A673 (cell line): ENCODE measurements around the gene CHRND. TPM values are rescaled to one million over a fixed set of nuclear protein-coding genes. Genes with fewer than 3 reads are reported as not detected.

Experiments used
- BruUV-seq: library from RNA; stranded (reverse); fragments of 400-500 nt; replicated peaks from 2 replicates; lab custom pipeline; 2021; lab: Mats Ljungman, UMichigan
- CTCF ChIA-PET: fragments of 300-600 bp; sonication (Branson Sonifier 250); formaldehyde crosslinking; loops from one replicate; lab custom pipeline; 2022; ENCODE audit warnings: antibody characterized with exemption; lab: Charles Lee
- POLR2A ChIA-PET: fragments of 300-600 bp; sonication (Branson Sonifier 250); formaldehyde crosslinking; loops from one replicate; lab custom pipeline; 2022; ENCODE audit warnings: antibody characterized with exemption; ENCODE audit not compliant: low non-redundant PET; lab: Charles Lee
- DNase-seq: peaks from one replicate; pipeline ENCODE4 v3.0.0-alpha.2; 2015; ENCODE audit warnings: low spot score
- H3K27ac ChIP-seq: fragments of 200-600 bp; sonication (generic); 2 replicates; pipeline ENCODE4 v1.5.1; 2016; ENCODE audit warnings: mixed run types, low read depth, mild to moderate bottlenecking, mixed read lengths, antibody characterized with exemption, low read length; ENCODE audit not compliant: poor library complexity, severe bottlenecking
- H3K27me3 ChIP-seq: fragments of 200-600 bp; sonication (generic); replicated peaks from 2 replicates; pipeline ENCODE4 v1.6.1; 2017; ENCODE audit warnings: mixed run types, low read depth, mild to moderate bottlenecking, mixed read lengths, antibody characterized with exemption, low read length; ENCODE audit not compliant: insufficient read depth, poor library complexity
- H3K36me3 ChIP-seq: fragments of 200-600 bp; sonication (generic); 2 replicates; pipeline ENCODE4 v1.6.1; 2016; ENCODE audit warnings: mixed run types, mild to moderate bottlenecking, mixed read lengths, antibody characterized with exemption, low read length; ENCODE audit not compliant: insufficient read depth, poor library complexity, severe bottlenecking
- H3K4me1 ChIP-seq: fragments of 200-600 bp; sonication (generic); 2 replicates; pipeline ENCODE4 v1.6.1; 2017; ENCODE audit warnings: mixed run types, mild to moderate bottlenecking, mixed read lengths, antibody characterized with exemption, low read length; ENCODE audit not compliant: insufficient read depth, poor library complexity, severe bottlenecking
- H3K4me3 ChIP-seq: fragments of 200-600 bp; sonication (generic); 2 replicates; pipeline ENCODE4 v1.5.1; 2016; ENCODE audit warnings: low read depth, mixed run types, mild to moderate bottlenecking, mixed read lengths, low read length; ENCODE audit not compliant: poor library complexity, severe bottlenecking
- H3K9me3 ChIP-seq: fragments of 200-600 bp; sonication (generic); 2 replicates; pipeline ENCODE4 v1.6.1; 2016; ENCODE audit warnings: mixed run types, low read depth, mild to moderate bottlenecking, mixed read lengths, antibody characterized with exemption, low read length; ENCODE audit not compliant: poor library complexity, severe bottlenecking
- EZH2 ChIP-seq: fragments of 200-600 bp; sonication (generic); IDR thresholded peaks from 2 replicates; pipeline ENCODE4 v1.6.1; 2017; ENCODE audit warnings: borderline replicate concordance, low read depth, mild to moderate bottlenecking, mixed read lengths, antibody characterized with exemption, low read length; ENCODE audit not compliant: poor library complexity, severe bottlenecking
- intact Hi-C: fragments of 100-400 bp; cut with micrococcal nuclease; formaldehyde crosslinking; loops from one replicate; pipeline ENCODE4 v1.10.0; 2022; ENCODE audit not compliant: unreplicated experiment
- total RNA-seq: library from RNA; stranded (reverse); gene quantifications from 2 replicates; pipeline ENCODE4 v1.2.3, GENCODE V29; 2021
- TF ChIP-seq, protein P1 (sequence below): fragments of 300-800, 200-600 bp; sonication (generic); conservative IDR thresholded peaks from 2 replicates; pipeline ENCODE4 v1.5.1; 2017; ENCODE audit warnings: low read depth, mild to moderate bottlenecking, antibody characterized with exemption, low read length, moderate library complexity, mixed read lengths

The CHRND gene
- total RNA-seq, 1 experiment from 2014 or later = not detected

DNA sequence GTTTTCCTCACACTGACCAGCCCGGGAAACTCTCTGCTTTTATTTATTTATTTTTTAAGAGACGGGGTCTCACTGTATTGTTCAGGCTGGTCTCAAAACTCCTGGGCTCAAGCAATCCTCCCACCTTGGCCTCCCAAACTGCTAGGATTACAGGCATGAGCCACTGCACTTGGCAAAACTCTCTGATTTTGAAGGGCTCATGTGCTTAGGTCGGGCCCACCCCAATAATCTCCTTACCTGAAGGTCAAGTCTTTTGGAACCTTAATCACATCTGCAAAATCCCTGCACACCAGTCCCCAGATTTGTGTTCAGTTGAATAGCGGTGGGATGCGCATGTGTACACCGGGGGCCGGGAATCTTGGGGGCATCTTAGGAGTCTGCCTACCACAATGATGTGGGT lies 30.7 kb upstream of the CHRND start:
- Histone ChIP-seq H3K27ac (no peak overlapping the region), H3K9me3 (no peaks in the 10 kb centered on the region), H3K27me3 (no peaks in the 10 kb centered on the region), H3K4me3 (no peak overlapping the region), H3K36me3 (no peaks in the 10 kb centered on the region), H3K4me1 (no peaks in the 10 kb centered on the region)
- ChIA-PET POLR2A (interaction anchor here (0.6 kb wide), 1 partner anchor 1407 kb away, joined by 12 read pairs; no protein-coding TSS in a partner anchor), CTCF (no interaction called here)
- no peak for TF ChIP-seq EZH2
- TF ChIP-seq, protein P1, sequence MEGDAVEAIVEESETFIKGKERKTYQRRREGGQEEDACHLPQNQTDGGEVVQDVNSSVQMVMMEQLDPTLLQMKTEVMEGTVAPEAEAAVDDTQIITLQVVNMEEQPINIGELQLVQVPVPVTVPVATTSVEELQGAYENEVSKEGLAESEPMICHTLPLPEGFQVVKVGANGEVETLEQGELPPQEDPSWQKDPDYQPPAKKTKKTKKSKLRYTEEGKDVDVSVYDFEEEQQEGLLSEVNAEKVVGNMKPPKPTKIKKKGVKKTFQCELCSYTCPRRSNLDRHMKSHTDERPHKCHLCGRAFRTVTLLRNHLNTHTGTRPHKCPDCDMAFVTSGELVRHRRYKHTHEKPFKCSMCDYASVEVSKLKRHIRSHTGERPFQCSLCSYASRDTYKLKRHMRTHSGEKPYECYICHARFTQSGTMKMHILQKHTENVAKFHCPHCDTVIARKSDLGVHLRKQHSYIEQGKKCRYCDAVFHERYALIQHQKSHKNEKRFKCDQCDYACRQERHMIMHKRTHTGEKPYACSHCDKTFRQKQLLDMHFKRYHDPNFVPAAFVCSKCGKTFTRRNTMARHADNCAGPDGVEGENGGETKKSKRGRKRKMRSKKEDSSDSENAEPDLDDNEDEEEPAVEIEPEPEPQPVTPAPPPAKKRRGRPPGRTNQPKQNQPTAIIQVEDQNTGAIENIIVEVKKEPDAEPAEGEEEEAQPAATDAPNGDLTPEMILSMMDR = no peak
- intact Hi-C loops = no loop called here
- no peak for DNase-seq
- no TSS peak for BruUV-seq

DNA sequence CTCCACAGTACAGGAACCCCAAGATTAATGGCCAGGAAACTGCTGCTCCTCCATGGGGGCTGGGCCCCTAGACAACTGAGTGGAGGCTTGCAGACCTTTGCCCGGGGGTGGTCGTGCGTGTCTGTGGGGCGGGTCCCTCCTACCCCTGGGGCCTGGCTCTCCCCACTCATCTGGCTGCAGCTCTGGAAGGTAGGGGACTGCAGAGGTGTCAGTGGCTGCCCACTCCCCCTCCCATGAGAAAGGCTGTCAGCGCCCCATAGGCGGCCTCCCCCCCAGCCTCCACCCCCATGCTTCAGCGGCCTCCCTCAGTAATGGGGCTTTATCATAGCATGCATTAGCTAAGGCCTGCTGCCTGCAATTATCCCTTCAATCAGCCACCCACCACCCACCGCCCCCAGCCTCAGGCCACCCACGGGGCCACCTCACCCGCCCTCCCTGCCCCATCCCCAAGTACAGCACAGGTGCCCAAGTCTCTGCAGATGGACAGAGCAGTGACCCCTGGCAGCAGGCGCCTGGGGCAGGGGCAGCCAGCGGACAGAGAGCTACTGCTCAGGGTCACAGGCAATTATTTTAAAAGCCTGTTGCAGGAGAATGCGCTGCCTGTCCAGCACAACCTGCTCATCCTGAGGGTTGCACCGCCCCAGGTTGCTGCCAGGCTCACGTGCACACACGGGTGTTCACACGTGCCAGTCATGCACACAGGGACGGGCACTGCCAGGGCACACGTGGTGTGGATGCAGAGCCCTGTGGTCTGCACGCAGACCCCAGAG lies 29.3 kb upstream of the CHRND start:
- Histone ChIP-seq H3K27ac (no peak overlapping the region), H3K4me3 (no peak overlapping the region), H3K36me3 (no peaks in the 10 kb centered on the region), H3K9me3 (no peaks in the 10 kb centered on the region), H3K27me3 (no peaks in the 10 kb centered on the region), H3K4me1 (peaks cover under 1% of the 10 kb centered on the region)
- DNase-seq = no peak
- intact Hi-C loops = no loop called here
- ChIA-PET POLR2A (no interaction called here), CTCF (no interaction called here)
- no TSS peak for BruUV-seq
- TF ChIP-seq, protein P1 = no peak
- no peak for TF ChIP-seq EZH2

DNA sequence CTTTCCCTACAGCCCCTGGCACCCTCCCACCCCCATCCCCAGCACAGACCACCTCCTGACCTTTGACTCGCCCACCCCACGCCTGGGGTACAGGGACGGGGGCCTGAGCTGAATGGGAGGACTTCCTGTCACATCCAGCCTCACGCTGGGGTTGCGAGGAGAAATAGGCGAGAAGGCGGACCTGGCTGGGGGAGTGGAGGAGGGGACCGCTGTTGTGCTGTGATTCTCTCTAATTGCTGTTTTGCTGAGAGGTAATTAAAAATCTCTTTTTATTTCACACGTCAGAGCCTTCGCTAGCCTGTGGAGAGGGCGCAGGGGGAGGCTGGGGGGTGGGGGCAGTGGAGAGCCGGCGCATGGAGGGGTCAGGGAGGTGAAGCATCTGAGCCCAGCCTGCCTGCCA lies 28.6 kb upstream of the CHRND start:
- no peak overlapping the region for H3K4me3 ChIP-seq
- no peak overlapping the region for H3K27ac ChIP-seq
- no peaks in the 10 kb centered on the region for H3K36me3 ChIP-seq
- peaks cover 6% of the 10 kb centered on the region for H3K4me1 ChIP-seq
- no TSS peak for BruUV-seq
- CTCF ChIA-PET = no interaction called here
- no peaks in the 10 kb centered on the region for H3K9me3 ChIP-seq
- no peak for TF ChIP-seq EZH2
- TF ChIP-seq, protein P1 = no peak
- H3K27me3 ChIP-seq = no peaks in the 10 kb centered on the region
- no peak for DNase-seq
- intact Hi-C loops = no loop called here
- POLR2A ChIA-PET = no interaction called here
